NK-92 (cell line): ENCODE results near the gene SLC19A1.
"Not testable (repeated sequence)": the region's sequence is repeated elsewhere in the genome, so short reads cannot be mapped to it uniquely, and the experiment has no call there.

ENCODE experiments used
- DNase-seq: peaks from one replicate; lab custom pipeline; 2025; ENCODE audit not compliant: unreplicated experiment; lab: John Stamatoyannopoulos, UW

The SLC19A1 gene

GRCh38 chr21:45534636-45535331 lies 7.5 kb downstream of the SLC19A1 start:
- DNase-seq = no peak

GRCh38 chr21:45533846-45534635 lies 8.2 kb downstream of the SLC19A1 start:
- no peak for DNase-seq

DNA sequence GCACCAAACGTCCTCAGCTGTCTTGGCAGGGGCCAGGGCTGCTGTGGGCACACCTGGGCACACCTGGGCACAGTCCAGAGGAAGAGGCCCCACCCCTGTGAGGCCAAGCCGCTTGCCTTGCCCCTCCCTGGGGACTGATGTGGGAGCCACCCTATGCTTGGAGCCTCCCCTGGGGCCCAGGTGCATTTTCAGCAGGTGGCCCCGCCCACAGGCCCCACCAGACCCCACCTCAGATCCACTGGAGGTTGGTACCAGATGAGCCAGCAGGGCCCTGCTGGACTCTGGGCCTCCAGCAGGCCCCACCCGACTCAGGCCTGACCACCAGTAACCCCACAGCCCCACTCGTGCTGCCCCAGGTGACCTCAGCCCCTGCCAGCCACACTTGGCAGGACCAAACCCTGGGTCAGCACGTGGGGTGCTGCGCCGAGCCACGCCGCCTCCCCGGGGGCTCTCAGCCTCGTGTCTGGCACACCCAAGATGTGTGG lies 8.8 kb downstream of the SLC19A1 start:
- DNase-seq = no peak

- DNase-seq = no peak
These were observed 9.3 kb downstream of the SLC19A1 start for GRCh38 chr21:45532826-45533360.

GRCh38 chr21:45531393-45532215 lies 10.6 kb downstream of the SLC19A1 start:
- DNase-seq = no peak

- not testable (repeated sequence) for DNase-seq
These were observed 11.2 kb downstream of the SLC19A1 start for GRCh38 chr21:45531114-45531392.

GRCh38 chr21:45530423-45531113 lies 11.7 kb downstream of the SLC19A1 start:
- no peak for DNase-seq

DNA sequence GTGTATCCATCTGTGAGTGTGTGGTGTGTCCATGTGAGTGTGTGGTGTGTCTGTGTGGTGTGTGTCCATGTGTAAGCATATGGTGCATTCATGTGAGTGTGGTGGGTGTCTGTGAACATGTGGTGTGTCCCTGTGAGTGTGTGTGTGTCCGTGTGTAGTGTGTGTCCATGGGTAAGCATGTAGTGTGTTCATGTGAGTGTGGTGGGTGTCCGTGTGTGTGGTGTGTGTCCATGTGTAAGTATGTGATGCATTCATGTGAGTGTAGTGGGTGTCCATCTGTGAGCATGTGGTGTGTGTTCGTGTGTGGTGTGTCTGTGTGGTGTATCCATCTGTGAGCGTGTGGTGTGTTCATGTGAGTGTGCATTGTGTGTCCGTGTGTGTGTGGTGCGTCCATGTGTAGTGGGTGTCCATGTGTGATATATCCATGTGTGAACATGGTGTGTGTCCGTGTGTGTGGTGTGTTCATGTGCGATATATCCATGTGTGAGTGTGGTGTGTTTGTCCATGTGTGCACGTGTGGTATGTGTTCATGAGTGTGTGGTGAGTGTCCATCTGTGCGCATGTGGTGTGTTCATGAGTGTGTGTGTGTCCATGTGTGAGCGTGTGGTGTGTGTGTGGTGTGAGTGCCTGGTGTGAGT lies 12.3 kb downstream of the SLC19A1 start:
- DNase-seq = no peak

DNA sequence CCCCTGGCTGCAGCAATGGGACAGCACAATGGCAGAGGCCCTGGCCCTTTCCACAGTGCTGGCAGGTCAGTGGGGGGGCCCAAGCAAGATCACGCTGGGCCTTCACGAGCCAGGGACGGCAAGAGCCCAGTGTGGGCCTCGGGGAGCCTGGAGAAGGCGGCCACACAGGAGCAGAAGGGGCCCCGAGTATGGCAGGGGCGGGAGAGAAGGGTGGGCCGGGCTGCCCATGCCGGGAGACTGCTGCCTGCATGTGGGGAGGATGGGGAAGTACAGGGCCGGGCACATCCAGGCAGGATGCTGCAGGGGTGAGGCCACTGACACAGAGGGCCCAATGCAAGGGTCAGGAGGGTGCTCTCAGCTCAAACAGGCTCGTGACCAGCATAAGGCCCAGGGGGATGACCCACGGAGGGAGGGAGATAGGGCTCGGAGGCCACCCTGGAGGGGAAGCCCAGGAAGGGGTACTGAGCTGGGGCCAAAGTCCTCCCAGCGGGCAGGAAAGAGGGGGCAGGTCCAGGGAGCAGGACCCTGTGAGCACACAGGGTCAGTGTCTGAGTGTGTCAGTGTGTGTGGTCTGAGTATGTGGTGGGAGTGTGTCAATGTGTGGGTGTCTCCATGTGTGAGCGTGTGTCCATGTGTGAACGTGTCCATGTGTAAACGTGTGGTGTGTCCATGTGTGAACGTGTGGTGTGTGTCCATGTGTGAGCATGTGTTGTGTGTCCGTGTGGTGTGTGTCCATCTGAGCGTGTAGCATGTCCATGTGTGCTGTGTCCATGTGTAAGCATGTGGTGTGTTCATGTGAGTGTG lies 13.1 kb downstream of the SLC19A1 start:
- no peak for DNase-seq

DNA sequence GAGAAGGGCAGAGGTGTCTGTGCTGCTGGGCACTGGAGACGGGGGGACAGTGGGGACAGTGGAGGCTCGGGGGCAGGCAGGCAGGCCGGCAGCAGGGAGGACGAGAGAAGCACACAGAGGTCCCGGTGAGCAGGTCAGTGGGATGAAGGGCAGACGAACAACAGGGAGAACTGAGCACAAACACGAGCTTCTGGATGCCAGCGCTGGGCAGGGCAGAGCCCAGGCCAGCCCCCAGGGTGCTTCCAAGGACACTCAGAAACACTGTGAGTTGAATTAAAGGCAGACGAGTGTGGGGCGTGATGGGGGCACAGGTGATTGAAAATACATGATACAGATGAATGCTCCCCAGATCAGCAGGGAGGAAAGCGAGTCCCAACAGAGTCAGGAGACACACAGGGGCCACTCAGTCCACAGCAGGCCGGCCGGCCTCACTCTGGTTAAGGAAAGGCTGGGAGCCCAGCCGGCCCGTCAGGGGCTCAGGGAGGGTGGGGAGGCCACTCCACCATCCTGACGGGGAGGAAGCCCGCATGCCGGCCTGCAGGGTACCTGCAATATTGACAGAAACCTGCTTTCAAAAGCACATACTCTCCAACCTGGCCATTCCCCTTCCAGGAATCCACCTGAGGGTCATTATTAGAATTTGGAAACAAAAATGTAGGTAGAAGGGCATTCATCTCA lies 14.1 kb downstream of the SLC19A1 start:
- no peak for DNase-seq

DNA sequence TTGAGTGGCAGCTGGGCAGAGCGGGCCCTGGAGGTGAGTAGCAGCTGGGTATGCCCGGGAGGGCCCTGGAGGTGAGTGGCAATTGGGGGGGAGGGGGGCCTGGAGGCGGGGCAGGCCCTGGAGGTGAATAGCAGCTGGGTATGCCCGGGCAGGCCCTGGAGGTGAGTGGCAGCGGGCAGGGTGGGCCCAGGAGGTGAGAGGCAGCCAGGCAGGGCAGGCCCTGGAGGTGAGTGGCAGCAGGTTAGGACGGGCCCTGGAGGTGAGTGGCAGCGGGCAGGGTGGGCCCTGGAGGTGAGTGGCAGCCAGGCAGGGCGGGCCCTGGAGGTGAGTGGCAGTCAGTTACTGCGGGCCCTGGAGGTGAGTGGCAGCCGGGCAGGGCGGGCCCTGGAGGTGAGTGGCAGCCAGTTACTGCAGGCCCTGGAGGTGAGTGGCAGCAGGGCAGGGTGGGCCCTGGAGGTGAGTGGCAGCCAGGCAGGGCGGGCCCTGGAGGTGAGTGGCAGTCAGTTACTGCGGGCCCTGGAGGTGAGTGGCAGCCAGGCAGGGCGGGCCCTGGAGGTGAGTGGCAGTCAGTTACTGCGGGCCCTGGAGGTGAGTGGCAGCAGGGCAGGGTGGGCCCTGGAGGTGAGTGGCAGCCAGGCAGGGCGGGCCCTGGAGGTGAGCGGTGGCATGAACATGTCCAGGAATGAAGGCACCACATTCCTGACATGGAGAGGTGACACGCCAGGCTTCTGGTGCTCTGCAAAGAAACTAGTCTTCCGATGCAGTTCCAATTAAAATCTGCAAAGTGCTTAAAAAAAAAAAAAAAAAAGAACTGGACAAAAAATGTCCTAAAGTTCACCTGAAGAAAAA lies 14.9 kb downstream of the SLC19A1 start:
- not testable (repeated sequence) for DNase-seq

GRCh38 chr21:45525910-45526306 lies 16.3 kb downstream of the SLC19A1 start:
- no peak for DNase-seq

DNA sequence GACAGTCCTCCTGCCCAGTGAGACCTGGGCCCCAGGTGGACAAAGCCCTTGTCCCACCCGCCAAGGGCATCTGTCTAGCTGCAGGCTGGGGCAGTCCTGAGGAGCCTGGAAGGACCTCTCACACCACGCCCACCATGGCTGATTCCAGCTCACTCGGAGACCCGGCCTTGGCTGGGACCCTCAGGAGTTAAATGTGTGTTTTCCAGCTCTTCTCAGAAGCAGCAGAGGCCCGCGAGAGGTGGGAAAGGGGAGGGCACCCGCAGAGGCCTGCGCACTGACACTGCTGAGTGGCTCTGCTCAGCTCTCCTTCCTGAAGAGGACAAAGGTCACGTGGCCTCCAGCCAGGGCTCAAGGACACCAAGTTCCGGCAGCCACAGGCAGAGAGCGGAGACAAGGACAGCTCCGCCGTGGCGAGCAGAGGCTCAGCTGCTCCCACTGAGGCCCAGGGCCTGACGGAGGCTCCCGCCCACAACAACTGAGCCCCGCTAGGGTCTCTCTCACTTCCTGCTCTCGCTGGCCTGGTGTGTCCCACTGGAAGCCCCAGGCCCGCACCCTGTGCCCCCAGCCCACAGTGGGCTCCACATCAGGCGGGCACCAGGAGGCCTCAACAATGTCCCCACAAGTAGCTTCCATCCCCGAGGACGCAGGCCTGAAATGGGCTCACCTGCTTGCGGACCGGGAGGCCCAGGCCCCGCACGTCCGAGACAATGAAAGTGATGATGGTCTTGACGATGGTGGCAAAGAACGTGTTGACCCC lies 16.9 kb downstream of the SLC19A1 start:
- no peak for DNase-seq

DNA sequence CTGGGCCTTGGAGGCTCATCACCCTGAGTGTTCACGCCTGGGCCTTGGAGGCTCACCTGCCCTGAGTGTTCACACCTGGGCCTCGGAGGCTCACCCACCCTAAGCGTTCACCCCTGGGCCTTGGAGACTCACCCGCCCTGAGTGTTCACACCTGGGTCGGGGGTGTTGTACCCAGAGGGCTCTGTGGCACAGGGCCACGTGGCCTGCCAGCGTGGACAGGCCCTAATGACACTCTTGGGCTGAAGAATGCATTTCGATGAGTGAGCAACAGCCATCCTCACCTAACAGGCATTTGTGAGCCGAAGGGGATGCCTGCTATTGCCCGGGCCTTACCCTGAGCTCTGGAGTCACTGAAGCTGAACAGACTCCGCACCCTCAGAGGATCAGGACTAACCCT lies 17.5 kb downstream of the SLC19A1 start:
- no peak for DNase-seq

DNA sequence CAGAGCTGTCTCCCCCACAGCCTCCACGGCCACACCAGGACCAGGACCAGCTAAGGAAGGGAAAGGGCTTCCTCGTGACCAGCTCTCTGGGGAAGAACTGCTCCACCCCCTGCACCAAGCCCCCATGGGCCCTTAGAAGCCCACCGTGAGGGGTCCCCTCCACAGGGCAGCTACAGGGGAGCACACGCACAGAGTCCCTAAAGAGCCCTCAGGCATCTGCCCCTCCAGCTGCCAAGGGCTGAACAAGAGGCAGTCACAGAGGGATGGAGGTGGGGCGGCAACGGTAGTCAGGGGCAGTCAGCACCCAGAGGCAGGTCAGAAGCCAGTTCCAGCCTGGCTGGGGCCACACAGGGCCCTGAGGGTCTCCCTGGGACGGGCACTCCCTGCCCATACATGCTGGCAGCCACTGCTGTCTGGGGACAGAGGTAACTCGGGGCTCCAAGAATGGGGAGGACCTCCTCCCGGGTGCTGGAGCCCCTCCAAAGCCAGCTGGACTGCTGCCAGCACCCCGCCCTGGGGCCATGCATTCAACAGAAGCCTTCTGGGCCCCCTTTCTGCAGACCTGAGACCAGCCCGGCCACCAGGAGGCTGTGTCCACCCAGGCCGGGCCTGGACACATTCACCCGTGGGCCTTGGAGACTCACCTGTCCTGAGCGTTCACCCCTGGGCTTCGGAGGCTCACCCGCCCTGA lies 18.7 kb downstream of the SLC19A1 start:
- DNase-seq = no peak

DNA sequence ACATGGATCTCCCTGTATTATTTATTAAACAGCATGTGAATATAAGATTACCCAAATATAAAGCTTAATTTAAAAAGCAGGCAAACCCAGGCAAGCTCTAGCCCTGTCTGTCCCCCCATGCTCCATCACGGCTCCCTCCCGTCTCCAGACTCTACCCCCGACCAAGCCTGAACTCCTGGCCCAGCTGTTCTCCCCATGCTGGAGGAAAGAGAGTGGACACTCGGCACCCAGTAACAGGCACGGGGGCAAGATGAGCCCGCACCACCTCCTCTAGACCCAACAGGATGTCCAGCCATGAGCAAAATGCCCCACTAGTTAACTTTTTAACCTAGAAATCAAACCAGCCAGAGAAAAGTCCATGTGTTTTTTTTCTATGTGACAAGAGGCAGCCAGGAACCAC lies 19.3 kb downstream of the SLC19A1 start:
- DNase-seq = no peak

- DNase-seq = no peak
These were observed 19.9 kb downstream of the SLC19A1 start for GRCh38 chr21:45522381-45522780.
